NT2/D1 (cell line): Measurements from ENCODE around the gene LRIG1.

Experiments used
- DNase-seq: peaks from one replicate; pipeline ENCODE4 v3.0.0-alpha.2; 2011; ENCODE audit warnings: low read depth, low spot score
- H3K27me3 ChIP-seq: 2 replicates; pipeline ENCODE4 v1.6.0; 2011; ENCODE audit warnings: mild to moderate bottlenecking; ENCODE audit not compliant: insufficient read length, insufficient read depth
- H3K36me3 ChIP-seq: 2 replicates; pipeline ENCODE4 v1.6.1; 2011; ENCODE audit warnings: mild to moderate bottlenecking, low read length, mixed read lengths; ENCODE audit not compliant: insufficient read depth, insufficient read length
- H3K4me1 ChIP-seq: 2 replicates; pipeline ENCODE4 v1.5.1; 2011; ENCODE audit not compliant: insufficient read depth, insufficient read length
- H3K4me3 ChIP-seq: 2 replicates; pipeline ENCODE4 v1.5.1; 2011; ENCODE audit warnings: low read depth; ENCODE audit not compliant: insufficient read length
- H3K9ac ChIP-seq: 2 replicates; pipeline ENCODE4 v1.6.0; 2011; ENCODE audit warnings: low read depth; ENCODE audit not compliant: insufficient read length
- H3K9me3 ChIP-seq: 2 replicates; pipeline ENCODE4 v1.5.1; 2011; ENCODE audit warnings: mild to moderate bottlenecking, low read length; ENCODE audit not compliant: insufficient read depth
- SUZ12 ChIP-seq: IDR thresholded peaks from 2 replicates; pipeline ENCODE4 v1.6.1; 2011; ENCODE audit not compliant: insufficient read length, insufficient read depth; ENCODE audit errors: extremely low read depth
- YY1 ChIP-seq: IDR thresholded peaks from 2 replicates; pipeline ENCODE4 v1.6.1; 2011; ENCODE audit not compliant: insufficient read length, insufficient read depth
- ZNF274 ChIP-seq: IDR thresholded peaks from 2 replicates; pipeline ENCODE4 v1.6.1; 2011; ENCODE audit warnings: mild to moderate bottlenecking, low read depth, low read length

LRIG1 gene

DNA sequence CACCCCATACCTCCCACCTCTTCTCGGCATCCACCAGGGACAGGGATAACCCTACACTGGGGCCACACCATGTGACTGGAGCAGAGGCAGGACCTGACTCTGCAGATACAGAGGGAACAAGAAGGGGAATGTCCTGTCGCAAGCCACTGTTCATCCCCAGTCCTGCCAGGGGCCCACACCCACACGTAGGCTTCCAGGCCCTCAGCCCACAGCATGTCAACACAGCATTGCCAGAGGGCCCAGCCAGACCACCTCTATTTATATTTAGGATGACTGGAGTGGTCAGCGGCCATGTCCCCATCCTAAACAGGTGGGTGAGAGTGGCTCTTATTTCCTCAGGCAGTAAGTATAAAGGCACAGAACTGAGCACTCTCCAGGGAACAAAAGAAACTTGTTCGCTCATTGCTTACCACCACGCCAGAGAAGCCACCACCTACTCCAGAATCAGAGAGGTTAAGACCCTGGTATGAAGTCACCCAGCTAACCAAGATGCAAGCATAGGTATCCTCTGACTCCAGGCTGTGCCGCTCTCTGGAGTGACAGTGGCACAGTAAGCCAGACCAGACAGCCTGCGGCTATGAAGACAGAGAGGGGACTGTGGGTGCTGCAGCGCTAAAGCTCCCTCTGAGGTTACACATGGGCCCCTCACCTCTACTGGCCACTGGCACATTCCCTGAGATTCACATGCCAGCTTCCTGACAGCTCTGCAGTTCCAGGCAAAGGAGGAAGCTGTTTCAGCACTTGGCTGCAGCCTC lies 67.9 kb downstream of the LRIG1 start:
- Histone ChIP-seq H3K4me1 (peaks cover 8% of the 10 kb centered on the region), H3K9ac (no peak overlapping the region), H3K27me3 (no peaks in the 10 kb centered on the region), H3K4me3 (no peak overlapping the region), H3K36me3 (peaks cover 9% of the 10 kb centered on the region), H3K9me3 (no peaks in the 10 kb centered on the region)
- DNase-seq: no peak
- no peak for TF ChIP-seq ZNF274
- TF ChIP-seq SUZ12: no peak
- TF ChIP-seq YY1: no peak

DNA sequence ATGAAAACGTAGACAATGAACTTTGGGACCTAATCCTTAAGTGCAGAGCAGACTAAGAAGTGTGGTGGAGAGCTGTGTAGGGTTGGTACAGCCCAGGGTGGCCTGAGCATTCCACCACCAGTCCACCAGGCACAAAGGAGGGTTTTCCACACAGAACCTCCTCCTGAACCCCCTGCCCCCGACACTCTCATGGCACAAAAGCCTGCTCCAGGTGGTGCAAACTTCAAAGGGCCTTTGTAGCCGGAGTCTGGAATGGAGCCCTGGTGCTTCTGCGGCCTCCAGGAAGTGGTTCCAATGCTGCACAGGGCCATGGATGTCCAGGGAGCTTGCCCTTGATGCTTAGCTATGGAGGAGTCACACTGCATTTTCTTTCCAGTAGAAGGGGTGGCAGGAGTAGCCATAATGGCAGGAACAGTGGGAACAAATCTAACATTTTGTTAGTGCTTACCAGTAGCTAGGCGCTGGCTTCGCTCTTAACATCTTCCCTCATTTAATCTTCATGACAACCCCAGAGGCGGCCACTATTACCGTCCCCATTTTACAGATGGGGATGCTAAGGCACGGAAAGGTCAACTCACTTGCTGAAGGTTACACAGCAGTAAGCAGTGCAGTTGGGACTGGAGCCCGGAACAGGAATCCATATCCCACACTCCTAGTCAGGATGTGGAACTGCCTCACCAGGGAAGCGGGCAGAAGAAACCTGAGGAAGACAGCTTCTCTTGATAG lies 68.6 kb downstream of the LRIG1 start:
- no peak for TF ChIP-seq SUZ12
- no peak for TF ChIP-seq YY1
- TF ChIP-seq ZNF274: no peak
- H3K4me3 ChIP-seq: no peak overlapping the region
- peaks cover 7% of the 10 kb centered on the region for H3K4me1 ChIP-seq
- H3K9me3 ChIP-seq: no peaks in the 10 kb centered on the region
- peaks cover 9% of the 10 kb centered on the region for H3K36me3 ChIP-seq
- no peak for DNase-seq
- no peaks in the 10 kb centered on the region for H3K27me3 ChIP-seq
- H3K9ac ChIP-seq: no peak overlapping the region

DNA sequence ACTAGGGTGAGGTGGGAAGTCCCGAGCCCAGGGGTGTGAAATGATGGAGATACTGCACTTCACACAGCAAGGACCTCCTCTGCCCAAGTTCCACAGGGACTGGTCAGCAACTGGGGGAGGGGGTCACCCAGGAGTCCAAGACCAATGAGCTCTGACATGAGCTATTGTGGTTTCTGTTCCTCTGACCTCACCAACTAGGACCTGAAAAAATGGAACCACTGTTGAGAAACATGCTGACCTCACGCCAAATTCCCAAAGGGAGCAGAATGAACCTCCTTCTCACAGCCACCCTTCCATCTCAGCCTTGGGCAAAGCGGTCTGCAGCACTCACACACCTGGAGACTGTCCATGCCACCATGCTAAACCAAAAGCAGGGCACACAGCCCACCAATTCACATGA lies 69.3 kb downstream of the LRIG1 start:
- no peak overlapping the region for H3K4me3 ChIP-seq
- peaks cover 9% of the 10 kb centered on the region for H3K36me3 ChIP-seq
- no peak for TF ChIP-seq ZNF274
- no peak for TF ChIP-seq SUZ12
- no peak for TF ChIP-seq YY1
- H3K9ac ChIP-seq: no peak overlapping the region
- H3K9me3 ChIP-seq: no peaks in the 10 kb centered on the region
- peaks cover 4% of the 10 kb centered on the region for H3K4me1 ChIP-seq
- no peak for DNase-seq
- no peaks in the 10 kb centered on the region for H3K27me3 ChIP-seq

DNA sequence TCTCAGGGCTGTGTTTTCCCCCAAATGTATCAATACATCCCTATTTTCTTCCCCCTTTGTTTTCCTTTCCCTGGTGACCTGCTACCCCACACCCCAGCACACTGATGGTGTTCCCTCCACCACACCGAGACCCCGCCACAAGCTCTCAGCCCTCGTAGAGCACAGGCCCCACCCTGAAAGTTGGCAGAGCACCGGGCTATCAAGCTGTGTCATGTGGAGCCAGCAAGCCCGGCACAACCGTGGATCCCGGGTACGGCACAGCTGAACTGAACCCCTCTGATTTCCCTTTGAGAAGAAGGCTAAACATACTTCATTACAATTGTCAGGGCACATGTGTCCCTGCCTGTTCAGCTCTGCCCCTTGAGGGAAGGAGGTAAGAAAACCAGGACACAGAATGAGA lies 69.9 kb downstream of the LRIG1 start:
- Histone ChIP-seq H3K9ac (no peak overlapping the region), H3K4me1 (peaks cover 4% of the 10 kb centered on the region), H3K36me3 (peaks cover 9% of the 10 kb centered on the region), H3K4me3 (no peak overlapping the region), H3K27me3 (no peaks in the 10 kb centered on the region), H3K9me3 (no peaks in the 10 kb centered on the region)
- TF ChIP-seq ZNF274 (no peak), SUZ12 (no peak), YY1 (no peak)
- DNase-seq: no peak

DNA sequence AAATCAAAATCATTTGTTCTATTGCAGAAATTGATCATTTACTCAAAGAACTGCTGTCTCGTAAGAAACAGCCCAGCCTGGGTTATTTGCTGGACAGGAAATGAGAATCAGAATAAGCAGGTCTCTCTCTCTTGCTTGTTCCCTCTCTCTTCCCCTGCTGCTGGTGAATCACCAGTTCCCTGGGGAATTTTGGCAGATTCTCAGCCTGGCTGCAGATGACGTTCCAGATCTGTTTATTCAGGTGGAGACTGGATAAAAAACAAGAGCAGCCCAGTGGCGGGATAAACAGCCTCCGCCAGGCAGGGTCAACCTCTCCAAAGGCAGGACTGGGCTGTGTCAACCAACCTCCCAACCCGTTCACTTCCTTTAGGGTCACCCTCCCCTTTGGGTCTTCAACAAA lies 72.1 kb downstream of the LRIG1 start:
- no peak overlapping the region for H3K4me3 ChIP-seq
- no peak for TF ChIP-seq ZNF274
- no peak for TF ChIP-seq YY1
- no peak for TF ChIP-seq SUZ12
- H3K9me3 ChIP-seq: peaks cover 6% of the 10 kb centered on the region; the same call in 1 of the 2 replicates
- peaks cover 9% of the 10 kb centered on the region for H3K36me3 ChIP-seq
- no peak overlapping the region for H3K9ac ChIP-seq
- H3K27me3 ChIP-seq: no peaks in the 10 kb centered on the region
- no peak for DNase-seq
- peaks cover 4% of the 10 kb centered on the region for H3K4me1 ChIP-seq

DNA sequence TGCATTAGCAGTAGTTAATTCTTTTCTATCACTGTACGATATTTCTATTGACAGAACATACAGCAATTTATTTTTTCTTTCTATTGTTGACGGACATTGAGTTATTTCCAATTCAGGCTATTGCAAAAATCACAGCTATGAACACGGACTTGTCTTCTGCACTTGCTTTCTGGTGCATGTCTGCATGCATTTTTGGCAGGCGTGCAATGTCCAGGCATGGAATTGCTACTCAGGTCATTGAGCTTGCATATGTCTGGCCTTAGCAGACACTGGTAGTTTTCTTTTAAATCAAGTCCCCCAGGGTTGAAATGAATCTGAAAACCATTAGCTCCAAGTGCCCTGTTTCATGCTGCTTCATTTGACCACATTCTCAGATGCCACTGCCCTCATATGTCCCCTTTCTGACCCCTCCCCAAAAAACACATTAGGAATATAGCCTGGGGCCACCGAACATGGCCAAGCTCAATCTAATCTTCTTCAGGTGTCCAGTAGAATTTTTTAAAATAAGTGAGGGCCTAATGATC lies 72.8 kb downstream of the LRIG1 start:
- TF ChIP-seq SUZ12 (no peak), YY1 (no peak), ZNF274 (no peak)
- H3K27me3 ChIP-seq: no peaks in the 10 kb centered on the region
- peaks cover 4% of the 10 kb centered on the region for H3K4me1 ChIP-seq
- H3K9ac ChIP-seq: no peak overlapping the region
- H3K9me3 ChIP-seq: peaks cover 13% of the 10 kb centered on the region; the same call in 1 of the 2 replicates
- no peak for DNase-seq
- H3K36me3 ChIP-seq: peaks cover 9% of the 10 kb centered on the region
- H3K4me3 ChIP-seq: no peak overlapping the region

DNA sequence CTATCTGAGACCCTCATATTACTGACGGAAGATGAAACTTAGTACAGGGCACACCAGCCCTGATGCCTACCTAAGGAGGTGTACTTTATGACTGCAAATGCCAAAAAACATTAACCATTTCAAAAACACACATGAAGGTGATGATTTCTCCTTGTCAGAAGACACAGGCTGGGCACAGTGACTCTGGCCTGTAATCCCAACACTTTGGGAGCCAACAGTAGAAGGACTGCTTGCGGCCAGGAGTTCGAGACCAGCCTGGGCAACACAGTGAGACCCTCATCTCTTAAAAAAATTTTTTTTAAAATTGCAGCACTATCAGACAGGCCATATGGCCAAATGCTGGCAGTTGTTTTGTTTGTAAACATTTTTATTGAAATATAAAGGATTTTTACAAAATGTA lies 73.5 kb downstream of the LRIG1 start:
- no peak for DNase-seq
- H3K4me1 ChIP-seq: no peaks in the 10 kb centered on the region
- no peaks in the 10 kb centered on the region for H3K27me3 ChIP-seq
- TF ChIP-seq SUZ12 (no peak), ZNF274 (no peak)
- no peak overlapping the region for H3K4me3 ChIP-seq
- no peak overlapping the region for H3K9ac ChIP-seq
- H3K36me3 ChIP-seq: peaks cover 9% of the 10 kb centered on the region
- peaks cover 20% of the 10 kb centered on the region; the same call in 1 of the 2 replicates for H3K9me3 ChIP-seq
